PC-3 (cell line): ENCODE measurements around the gene LNPEP.

Experiments
- EZH2 ChIP-seq: fragments of 300-600 bp; sonication (generic); IDR thresholded peaks from one replicate; pipeline ENCODE4 v1.6.1; 2017; ENCODE audit warnings: antibody characterized with exemption, mild to moderate bottlenecking, low read length; ENCODE audit not compliant: unreplicated experiment
- TF ChIP-seq, protein P1 (sequence below): fragments of 300-600 bp; sonication (generic); conservative IDR thresholded peaks from 2 replicates; pipeline ENCODE4 v1.5.1; 2017; ENCODE audit warnings: antibody characterized with exemption, low read depth, mild to moderate bottlenecking, low read length

DNA sequence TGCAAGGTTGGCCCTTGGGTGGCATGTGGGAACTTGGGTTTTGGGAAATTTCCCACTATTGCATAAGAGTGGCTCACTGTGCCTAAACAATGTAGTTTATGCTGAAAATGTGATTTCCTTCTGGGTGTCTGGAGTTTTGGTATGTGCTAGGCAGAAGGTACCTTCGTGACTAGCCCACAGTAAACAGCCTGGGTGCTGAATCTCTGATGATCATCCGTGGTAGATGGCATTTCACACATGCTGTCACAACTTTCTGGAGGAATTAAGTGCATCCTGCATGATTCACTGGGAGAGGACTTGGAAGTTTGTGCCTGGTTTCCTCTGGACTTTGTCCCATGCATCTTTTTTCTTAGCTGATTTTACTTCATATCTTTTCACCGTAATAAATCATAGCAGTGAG, 64.5 kb downstream of the LNPEP start:
- TF ChIP-seq, protein P1, sequence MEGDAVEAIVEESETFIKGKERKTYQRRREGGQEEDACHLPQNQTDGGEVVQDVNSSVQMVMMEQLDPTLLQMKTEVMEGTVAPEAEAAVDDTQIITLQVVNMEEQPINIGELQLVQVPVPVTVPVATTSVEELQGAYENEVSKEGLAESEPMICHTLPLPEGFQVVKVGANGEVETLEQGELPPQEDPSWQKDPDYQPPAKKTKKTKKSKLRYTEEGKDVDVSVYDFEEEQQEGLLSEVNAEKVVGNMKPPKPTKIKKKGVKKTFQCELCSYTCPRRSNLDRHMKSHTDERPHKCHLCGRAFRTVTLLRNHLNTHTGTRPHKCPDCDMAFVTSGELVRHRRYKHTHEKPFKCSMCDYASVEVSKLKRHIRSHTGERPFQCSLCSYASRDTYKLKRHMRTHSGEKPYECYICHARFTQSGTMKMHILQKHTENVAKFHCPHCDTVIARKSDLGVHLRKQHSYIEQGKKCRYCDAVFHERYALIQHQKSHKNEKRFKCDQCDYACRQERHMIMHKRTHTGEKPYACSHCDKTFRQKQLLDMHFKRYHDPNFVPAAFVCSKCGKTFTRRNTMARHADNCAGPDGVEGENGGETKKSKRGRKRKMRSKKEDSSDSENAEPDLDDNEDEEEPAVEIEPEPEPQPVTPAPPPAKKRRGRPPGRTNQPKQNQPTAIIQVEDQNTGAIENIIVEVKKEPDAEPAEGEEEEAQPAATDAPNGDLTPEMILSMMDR: no peak
- no peak for TF ChIP-seq EZH2
